Measurements from ENCODE around the gene STEAP1B. TPM values are rescaled to one million over a fixed set of nuclear protein-coding genes. Genes with fewer than 3 reads are reported as not detected.

The STEAP1B gene
- total and polyA plus RNA-seq, 2 donors (not counting 3 experiments of a cell fraction or from before 2014, with no cell fraction given) = 32.2 to 46.1 TPM

- intact Hi-C loops (cut with micrococcal nuclease) (no loop called here), dilution Hi-C loops (cut with MboI; ENCODE audit: extremely low pct_ligation_motif_present, low sequenced_read_pairs) (no loop called here)
- Histone ChIP-seq H3K79me2 (ENCODE audit: control insufficient read depth, insufficient read depth, low read length) (no peaks in the 10 kb centered on the region), H3K4me2 (ENCODE audit: insufficient read depth, low read length) (no peak overlapping the region), H3K36me3 (ENCODE audit: control insufficient read depth in 2 of 2, extremely low read depth in 1 of 2, insufficient read depth in 2 of 2, low read length in 2 of 2) (no peaks in the 10 kb centered on the region), H3K4me1 (ENCODE audit: control insufficient read depth, extremely low read depth, insufficient read depth, low read length) (peaks cover 11% of the 10 kb centered on the region), H4K20me1 (replicated peaks; ENCODE audit: control insufficient read depth, extremely low read depth, insufficient read depth, low read length) (no peaks in the 10 kb centered on the region), H3K9ac (replicated peaks; ENCODE audit: extremely low read depth, insufficient read depth, low read length) (no peak overlapping the region), H3K9me3 (replicated peaks; ENCODE audit: control insufficient read depth, insufficient read depth, low read length) (no peaks in the 10 kb centered on the region), H3K9me1 (replicated peaks; ENCODE audit: control insufficient read depth, extremely low read depth, insufficient read depth, low read length) (no peaks in the 10 kb centered on the region), H3K27ac (ENCODE audit: insufficient read depth, low read depth, low read length) (no peak overlapping the region), H3K4me3 (replicated peaks in 1 of 3; ENCODE audit: insufficient read depth in 1 of 3, low read depth in 1 of 3, low read length in 3 of 3) (no peak overlapping the region), H3K27me3 (ENCODE audit: control insufficient read depth in 2 of 2, insufficient read depth in 2 of 2, low read length in 2 of 2) (peaks cover 26 to 40% of the 10 kb centered on the region in 2 experiments), H2AFZ (ENCODE audit: low read depth, low read length) (no peak overlapping the region)
- FAIRE-seq = no peak
- TF ChIP-seq JUN (IDR thresholded peaks at IDR 0.05; ENCODE audit: borderline replicate concordance, insufficient read depth, insufficient read length, low read depth) (no peak), FOS (IDR thresholded peaks at IDR 0.05; ENCODE audit: borderline replicate concordance, insufficient read depth, low read length) (no peak), POLR2A (IDR thresholded peaks at IDR 0.05; ENCODE audit: low read depth, low read length) (no peak), EZH2 (IDR thresholded peaks at IDR 0.05; ENCODE audit: borderline replicate concordance, low read depth, low read length, severe bottlenecking) (no peak), GATA2 (IDR thresholded peaks at IDR 0.05; ENCODE audit: insufficient read depth, insufficient read length, low read depth, low read length) (no peak), MYC (IDR thresholded peaks at IDR 0.05; ENCODE audit: low read depth, low read length) (no peak), POLR2AphosphoS5 (IDR thresholded peaks at IDR 0.05; ENCODE audit: insufficient read depth, low read depth, low read length) (no peak)
- TF ChIP-seq, protein P1, sequence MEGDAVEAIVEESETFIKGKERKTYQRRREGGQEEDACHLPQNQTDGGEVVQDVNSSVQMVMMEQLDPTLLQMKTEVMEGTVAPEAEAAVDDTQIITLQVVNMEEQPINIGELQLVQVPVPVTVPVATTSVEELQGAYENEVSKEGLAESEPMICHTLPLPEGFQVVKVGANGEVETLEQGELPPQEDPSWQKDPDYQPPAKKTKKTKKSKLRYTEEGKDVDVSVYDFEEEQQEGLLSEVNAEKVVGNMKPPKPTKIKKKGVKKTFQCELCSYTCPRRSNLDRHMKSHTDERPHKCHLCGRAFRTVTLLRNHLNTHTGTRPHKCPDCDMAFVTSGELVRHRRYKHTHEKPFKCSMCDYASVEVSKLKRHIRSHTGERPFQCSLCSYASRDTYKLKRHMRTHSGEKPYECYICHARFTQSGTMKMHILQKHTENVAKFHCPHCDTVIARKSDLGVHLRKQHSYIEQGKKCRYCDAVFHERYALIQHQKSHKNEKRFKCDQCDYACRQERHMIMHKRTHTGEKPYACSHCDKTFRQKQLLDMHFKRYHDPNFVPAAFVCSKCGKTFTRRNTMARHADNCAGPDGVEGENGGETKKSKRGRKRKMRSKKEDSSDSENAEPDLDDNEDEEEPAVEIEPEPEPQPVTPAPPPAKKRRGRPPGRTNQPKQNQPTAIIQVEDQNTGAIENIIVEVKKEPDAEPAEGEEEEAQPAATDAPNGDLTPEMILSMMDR (IDR thresholded peaks at IDR 0.05; ENCODE audit: extremely low read depth in 1 of 2, insufficient read depth in 1 of 2, low read depth in 1 of 2, low read length in 2 of 2) = no peak
- TF ChIP-seq, protein P2, sequence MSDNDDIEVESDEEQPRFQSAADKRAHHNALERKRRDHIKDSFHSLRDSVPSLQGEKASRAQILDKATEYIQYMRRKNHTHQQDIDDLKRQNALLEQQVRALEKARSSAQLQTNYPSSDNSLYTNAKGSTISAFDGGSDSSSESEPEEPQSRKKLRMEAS (IDR thresholded peaks at IDR 0.05; ENCODE audit: insufficient read depth, insufficient read length) = no peak
- no TSS peak for BruUV-seq (replicated peaks)
- no peak for DNase-seq (ENCODE audit: low read depth, low spot score)
- ChIA-PET CTCF (no interaction called here), POLR2A (no interaction called here)
Observed at GRCh38 chr7:22546769-22547168, 46.8 kb upstream of the STEAP1B start.
